ENCODE results near the gene XG.
"Not testable (repeated sequence)": the region's sequence is repeated elsewhere in the genome, so short reads cannot be mapped to it uniquely, and the experiment has no call there.

XG gene

DNA sequence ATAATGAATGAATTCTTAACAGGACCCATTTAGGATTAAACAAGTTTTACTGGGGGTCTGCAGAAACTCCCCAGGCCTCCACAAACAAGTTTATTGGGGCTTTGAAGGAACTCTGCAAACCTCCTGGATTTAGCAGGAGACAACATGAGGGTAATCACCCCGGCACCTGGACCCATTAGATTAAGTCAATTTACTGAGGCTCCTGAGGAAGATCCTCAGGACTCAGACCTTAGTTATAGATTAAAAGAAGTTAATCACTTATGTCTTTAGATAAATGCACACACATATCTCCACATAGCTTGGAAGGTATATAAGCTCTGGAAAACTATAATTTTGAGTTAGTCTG is 29.4 kb downstream of the XG start:
- no peak for DNase-seq (ENCODE audit: low spot score)

DNA sequence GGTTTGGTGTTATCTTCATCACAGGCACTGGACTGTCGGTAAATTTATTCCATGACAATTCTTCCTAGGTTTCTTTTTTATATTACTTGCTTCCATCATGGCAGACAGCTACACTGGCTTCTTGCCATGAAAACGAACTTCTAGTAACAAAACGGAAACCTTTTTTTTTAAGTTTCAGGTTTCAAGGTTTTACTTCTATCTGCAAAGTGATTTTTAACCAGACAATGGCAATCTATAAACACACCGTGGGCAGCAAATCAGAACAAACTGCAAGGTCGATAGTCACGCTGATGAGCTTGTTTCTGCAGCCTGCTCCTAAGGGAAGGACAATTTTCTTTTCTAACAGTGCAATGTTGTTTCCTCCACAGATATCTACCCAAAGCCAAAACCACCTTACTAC is 29.9 kb downstream of the XG start:
- no peak for DNase-seq (ENCODE audit: low spot score)

DNA sequence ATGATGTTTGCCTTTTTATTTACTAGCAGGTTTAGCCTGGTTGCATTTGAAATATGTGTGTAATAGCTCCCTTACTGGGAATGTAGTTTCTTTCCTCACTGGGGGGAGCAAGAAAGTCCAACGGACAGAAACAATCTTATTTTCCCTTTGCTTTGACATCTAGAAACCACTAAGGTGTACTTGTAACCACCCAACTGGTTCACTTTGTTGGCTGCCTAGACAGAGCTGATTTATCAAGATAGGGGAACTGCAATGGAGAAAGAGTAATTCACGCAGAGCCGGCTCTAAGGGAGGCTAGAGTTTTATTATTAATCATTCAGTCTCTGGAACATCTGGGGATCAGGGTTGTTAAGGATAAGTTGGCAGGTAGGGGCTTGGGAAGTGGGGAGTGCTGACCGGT is 30.3 kb downstream of the XG start:
- no peak for DNase-seq (ENCODE audit: low spot score)

DNA sequence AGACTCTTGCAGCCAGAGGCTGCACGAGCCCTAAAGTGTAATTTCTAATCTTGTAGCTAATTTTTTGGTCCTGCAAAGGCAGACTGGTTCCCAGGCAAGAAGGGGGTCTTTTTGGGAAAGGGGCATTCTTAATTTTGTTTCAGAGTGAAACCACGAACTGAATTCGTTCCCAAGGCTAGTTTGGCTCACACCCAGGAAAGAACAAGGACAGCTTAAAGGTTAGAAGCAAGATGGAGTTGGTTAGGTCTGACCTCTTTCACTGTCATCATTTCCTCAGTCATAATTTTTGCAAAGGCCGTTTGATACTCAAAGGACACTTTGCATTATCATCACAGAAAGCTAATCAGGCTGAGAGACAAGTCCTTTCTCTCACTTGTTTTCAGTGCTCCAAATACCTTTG is 30.9 kb downstream of the XG start:
- DNase-seq (ENCODE audit: low spot score): no peak

DNA sequence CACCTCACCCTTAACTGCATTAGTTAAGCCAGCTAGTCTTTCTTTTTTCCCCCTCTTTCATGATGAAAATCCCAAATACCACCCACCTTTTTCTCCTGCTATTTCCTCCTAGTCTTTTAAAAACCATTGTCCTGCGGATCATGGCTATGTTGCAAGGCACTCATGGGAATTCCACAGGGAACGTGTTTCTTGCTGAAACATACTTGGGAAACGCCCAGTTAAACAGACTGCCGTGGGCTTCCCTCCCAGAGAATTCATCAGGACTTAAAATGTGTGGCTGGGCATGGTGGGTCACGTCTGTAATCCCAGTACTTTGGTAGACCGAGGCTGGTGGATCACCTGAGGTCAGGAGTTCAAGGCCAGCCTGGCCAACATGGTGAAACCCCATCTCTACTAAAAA is 32.2 kb downstream of the XG start:
- no peak for DNase-seq (ENCODE audit: low spot score)

DNA sequence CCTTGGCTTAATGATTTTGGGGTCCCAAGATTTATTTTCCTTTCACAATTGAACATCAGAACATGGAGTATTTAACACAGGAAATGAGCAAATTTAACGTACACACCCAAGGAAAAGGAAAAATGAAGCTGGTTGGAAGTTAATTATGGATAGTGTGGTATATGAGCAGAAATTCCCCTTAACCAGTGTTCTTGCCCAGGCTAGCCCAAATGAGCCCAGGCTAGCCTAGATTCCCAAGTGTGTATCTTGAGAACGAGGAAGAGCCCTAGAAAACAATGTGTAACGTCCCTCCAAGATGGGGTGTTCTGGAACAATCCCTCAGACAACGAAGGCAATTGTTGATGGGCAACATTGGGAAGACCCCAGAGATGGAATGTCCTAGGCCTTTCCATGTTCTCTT is 33.7 kb downstream of the XG start:
- no peak for DNase-seq (ENCODE audit: low spot score)

DNA sequence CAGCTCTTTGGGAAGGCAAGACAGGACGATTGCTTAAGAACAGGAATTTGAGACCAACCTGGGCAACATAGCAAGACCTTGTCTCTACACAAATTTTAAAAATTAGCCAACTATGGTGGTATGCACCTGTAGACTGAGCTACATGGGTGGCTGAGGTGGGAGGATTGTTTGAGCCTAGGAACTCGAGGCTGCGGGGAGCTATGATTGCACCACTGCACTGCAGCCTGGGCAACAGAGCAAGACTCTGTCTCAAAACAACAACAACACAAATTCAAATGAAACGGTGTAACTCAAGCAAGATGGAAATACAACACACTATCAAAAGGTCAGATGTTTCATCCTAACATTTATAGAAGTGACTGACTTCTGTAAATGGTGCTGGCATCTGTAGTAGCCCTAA is 37.1 kb downstream of the XG start:
- no peak for DNase-seq (ENCODE audit: low spot score)

DNA sequence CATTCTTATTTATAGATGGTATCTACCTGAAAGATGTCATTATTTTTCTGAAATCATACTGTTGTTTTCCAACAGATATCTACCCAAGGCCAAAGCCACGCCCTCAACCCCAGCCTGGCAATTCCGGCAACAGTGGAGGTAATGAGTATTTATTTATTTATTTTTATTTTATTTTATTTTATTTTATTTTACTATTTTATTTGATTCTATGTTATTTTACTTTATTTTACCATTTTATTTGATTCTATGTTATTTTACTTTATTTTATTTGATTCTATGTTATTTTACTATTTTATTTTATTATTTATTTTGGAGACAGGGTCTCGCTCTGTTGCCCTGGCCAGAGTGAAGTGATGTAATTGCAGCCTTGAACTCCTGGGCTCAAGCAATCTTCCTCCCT is 37.7 kb downstream of the XG start:
- no peak for DNase-seq (ENCODE audit: low spot score)

DNA sequence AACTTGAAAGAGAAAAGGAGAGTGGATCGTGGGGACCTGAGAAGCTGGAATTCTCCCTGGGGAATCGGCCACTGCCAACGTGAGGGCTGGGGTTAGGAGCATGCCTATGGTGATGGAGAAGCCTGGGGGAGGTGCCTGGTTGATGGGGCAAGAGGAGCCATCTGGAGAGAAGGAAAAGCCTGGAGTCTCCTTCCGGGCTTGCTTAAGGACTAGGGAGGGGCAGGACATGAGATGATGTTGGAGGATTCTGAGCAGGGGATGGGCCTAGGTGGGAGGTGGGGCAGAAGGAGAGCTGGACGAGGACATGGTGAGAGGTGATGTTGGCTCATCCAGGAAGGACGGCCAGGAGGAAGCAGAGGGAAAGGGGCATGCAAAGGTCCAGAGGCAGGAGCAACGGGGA is 41.9 kb downstream of the XG start:
- no peak for DNase-seq (ENCODE audit: low spot score)

DNA sequence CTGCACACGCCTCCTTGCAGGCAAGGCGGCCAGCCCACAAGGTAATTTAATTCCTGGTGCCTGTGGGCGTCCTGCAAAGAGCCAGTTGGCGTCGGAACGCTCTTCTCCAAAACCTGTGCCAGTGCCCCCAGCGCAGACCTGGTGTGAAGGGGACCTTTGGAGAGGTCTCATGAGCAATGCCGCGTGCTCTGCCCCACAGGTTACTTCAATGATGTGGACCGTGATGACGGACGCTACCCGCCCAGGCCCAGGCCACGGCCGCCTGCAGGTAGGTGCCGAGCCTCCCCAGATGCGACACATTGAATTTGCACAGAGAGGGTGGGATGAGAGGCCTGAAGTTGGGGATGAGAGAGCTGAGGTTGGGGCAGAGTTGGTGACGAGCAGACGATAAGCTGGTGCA is 42.5 kb downstream of the XG start:
- no peak for DNase-seq (ENCODE audit: low spot score)

DNA sequence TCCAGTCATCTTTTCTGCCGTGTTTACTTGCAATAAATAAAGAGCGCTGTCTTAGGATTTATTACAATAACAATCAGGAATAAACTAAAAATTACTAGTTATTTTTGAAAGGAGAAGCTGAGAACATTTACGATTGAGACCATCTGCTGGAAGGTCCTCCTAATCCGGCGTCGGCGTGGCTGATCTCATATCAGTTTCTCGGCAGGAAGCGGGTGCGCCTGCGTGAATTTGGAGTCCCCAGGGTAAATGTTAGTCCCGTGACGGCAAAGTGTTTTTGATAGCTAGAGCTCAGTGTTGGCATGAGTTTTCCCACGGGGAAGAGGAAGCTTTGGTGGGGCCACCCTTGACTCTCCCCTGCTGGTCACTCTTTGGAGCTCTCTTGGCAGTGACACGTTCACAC is 45.0 kb downstream of the XG start:
- DNase-seq (ENCODE audit: low spot score): not testable (repeated sequence)

DNA sequence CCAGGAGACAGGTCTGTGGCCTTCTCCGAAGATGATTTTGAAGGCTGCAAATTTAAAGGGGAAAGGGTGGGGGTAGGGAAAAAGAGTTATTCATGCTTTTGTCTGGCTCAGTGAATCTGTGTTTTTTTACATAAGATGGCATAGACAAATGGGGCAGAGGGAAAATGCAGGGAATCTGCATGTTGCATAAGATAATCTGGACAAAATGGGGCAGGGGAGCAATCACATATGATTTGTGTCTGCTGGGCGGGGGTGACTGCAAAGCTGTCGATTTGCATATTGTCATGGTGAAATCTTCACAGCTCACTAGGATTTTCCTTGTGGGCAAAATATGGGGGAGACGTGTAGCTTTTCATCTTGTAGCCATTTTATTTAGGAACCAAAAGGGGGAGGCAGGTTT is 47.5 kb downstream of the XG start:
- DNase-seq (ENCODE audit: low spot score): no peak

DNA sequence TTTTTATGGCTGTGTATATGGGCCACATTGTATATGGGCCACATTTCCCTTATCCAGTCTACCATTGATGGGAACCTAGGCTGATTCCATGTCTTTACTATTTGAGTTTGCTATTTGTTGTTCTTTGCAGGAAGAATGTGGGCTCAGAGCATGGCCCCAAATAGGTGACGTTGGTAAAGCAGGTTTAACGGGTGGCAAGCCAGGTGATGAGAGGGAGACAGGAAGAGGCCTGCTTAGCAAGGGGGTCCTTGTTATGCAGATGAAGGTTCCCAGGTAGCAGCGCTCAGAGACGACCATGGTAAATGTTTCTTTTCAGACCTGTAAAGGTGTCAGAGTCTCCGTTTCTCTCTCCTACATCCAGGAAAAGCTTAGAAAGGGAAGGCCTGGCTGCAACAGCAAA is 48.1 kb downstream of the XG start:
- DNase-seq (ENCODE audit: low spot score): not testable (repeated sequence)

DNA sequence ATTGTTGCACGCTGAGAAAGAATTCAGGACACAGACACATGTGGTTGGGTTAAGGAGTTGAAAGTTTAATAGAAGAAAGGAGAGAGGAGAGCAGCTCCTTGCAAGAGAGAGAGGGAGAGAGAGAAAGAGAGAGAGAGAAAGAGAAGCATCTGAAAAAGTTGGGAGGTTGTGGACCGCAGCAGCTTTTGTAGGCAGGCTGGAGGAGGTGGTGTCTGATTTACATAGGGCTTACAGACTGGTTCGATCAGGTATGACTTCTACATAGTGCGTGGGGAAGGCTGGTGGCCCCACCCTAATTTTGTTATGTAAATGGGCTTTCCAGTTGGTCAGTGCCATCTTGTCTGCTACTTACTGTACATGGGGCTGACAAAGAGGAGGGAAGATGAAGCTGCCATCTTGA is 49.4 kb downstream of the XG start:
- no peak for DNase-seq (ENCODE audit: low spot score)

DNA sequence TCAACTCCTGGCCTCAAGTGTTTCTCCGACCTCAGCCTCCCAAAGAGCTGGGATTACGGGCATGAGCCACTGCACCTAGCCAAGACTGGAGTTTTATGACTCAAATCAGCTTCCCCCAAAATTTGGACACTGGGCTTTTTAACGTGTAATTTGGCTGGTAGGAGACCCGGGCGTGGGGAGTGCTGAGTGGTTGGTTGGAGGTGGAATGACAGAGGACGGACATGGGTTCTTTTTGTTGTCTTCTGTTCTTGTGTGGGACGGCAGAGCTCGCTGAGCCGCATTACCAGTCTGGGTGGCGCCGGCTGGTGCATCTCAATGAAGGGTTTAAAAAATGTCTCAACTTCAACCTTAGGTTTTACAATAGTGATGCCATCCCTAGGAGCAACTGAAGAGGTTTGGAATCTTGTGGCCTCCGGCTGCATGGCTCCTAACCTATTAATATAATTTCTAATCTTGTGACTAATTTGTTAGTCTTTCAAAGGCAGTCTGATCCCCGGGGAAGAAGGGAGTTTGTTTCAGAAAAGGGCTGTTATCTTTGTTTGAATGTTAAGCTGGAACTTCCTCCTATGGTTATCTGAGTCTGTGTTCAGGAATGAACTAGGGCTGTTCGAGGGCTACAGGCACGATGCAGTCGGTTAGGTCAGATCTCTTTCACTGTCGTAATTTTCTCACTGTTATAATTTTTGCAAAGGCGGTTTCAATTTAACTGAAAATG is 50.7 kb downstream of the XG start:
- not testable (repeated sequence) for DNase-seq (ENCODE audit: low spot score)

DNA sequence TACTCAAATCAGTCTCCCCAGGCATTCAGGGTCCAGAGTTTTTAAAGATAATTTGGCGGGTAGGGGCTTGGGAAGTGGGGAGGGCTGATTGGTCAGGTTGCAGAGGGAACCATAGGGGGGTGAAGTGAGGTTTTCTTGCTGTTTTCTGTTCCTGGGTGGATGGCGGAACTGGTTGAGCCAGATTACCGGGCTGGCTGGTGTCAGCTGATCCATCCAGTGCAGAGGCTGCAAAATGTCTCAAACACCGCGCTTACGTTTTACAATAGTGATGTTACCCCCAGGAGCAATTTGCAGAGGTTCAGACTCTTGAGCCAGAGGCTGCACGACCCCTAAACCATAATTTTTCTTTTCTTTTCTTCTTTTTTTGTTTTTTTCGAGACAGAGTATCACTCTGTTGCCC is 51.6 kb downstream of the XG start:
- not testable (repeated sequence) for DNase-seq (ENCODE audit: low spot score)

DNA sequence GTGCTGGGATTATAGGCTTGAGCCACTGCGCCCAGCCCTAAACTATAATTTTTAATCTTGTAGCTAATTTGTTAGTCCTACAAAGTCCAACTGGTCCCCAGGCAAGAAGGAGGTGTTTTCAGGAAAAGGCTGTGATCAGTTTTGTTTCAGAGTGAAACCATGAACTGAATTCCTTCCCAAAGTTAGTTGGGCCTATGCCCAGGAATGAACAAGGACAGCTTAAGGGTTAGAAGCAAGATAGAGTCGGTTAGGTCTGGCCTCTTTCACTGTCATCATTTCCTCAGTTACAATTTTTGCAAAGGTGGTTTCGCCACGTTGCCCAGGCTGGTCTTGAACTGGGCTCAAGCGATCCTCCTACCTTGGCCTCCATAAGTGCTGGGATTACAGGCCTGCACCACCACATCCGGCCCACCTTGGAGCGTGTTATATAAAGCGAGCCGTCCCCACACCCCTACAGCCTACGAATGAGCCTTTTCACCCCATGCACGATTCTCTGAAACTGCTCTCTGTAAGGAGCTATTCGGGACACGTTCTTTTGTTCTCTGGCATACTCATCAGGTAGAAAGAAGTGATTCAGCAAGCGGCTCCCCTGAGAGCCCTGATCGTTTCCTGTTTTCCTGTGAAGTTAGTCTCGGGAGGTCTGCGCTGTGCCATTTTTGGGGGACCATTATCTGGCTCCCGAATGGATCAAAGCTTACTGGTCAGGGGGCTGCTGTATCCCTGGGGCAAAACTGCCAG is 52.4 kb downstream of the XG start:
- not testable (repeated sequence) for DNase-seq (ENCODE audit: low spot score)

DNA sequence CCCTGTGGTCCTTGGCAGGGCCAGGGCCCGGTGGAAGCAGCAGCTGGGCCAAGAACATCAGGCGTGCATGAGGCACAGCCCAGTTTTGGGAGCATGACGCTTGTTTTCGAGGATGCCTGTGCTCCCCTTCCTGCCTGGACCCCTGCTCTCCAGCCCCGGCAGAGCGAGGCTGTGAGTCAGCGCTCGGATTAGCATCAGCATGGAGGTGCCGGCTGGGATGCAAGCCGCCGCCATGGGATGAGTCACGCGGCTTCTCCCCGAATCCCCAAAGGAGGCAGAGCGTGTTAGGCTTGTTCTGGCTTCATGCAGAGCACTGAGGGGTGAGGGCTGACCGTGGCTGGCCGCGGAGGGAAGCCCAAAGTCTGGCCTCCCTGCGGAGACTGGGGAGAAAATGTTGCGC is 53.0 kb downstream of the XG start:
- DNase-seq (ENCODE audit: low spot score): not testable (repeated sequence)

DNA sequence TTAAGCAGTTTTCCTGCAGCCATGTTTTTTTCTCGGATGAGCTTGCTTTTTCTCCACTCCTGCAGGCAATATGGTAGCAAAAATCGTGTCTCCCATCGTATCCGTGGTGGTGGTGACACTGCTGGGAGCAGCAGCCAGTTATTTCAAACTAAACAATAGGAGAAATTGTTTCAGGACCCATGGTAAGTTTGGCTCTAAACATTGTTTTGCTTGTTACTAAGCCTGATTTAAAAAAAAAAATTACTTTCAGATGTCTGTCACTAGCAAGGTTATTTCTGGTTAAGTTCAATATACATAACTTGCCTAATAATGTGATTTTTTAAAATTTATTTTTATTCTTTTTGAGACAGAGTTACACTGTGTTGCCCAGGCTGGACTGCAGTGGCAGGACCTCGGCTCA is 59.4 kb downstream of the XG start:
- no peak for DNase-seq (ENCODE audit: low spot score)

DNA sequence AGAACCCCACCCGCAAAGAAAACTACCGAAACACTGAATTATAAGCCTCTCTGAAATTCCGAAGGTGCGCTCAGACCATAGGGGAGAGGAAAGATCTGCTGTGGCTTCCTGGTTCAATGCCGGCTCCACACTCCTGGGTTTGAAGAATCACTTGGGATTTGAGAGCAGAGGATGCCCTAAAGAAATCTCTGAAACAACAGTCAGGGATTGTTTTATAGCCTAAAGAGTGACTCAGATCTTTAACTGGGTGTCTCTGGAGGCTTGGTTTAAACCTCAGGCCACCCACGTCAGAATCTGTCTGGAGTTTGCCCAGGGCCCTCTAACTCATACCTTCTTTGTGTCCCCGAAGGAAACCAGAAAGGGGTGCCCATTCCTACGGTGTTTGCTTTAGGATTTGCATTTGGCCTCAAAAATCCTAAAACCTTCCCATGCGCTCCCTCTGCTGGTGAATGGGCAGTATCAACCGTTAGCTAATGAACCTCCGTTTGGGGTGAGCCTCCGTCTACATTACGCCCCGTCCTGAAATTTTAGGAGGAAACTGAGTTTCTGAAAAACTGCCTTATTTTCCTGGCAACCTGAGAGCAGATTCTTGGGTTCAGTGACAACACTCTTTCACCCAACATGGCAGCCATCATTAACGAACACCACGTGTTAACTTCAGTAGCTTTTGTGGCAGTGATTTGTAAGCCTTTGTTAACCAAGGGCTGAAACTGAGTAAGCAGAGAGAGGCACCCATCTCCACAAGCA is 60.5 kb downstream of the XG start:
- not testable (repeated sequence) for DNase-seq (ENCODE audit: low spot score)

DNA sequence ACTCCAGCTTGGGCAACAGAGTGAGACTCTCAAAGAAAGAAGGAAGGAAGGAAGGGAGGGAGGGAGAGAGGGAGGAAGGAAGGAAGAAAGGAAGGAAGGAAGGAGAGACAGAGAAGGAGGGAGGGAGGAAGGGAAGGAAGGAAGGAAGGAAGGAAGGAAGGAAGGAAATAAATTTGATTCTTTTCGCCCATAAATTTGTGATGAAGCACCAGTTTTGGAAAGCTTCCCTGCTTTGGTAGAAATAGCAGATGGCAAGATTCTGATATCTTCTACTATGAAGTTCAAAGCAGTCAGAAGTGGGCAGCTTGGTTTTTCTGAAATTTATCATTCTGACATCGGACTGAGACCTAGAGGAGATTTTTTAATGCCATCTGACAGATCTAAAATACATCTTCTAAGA is 65.2 kb downstream of the XG start:
- no peak for DNase-seq (ENCODE audit: low spot score)

DNA sequence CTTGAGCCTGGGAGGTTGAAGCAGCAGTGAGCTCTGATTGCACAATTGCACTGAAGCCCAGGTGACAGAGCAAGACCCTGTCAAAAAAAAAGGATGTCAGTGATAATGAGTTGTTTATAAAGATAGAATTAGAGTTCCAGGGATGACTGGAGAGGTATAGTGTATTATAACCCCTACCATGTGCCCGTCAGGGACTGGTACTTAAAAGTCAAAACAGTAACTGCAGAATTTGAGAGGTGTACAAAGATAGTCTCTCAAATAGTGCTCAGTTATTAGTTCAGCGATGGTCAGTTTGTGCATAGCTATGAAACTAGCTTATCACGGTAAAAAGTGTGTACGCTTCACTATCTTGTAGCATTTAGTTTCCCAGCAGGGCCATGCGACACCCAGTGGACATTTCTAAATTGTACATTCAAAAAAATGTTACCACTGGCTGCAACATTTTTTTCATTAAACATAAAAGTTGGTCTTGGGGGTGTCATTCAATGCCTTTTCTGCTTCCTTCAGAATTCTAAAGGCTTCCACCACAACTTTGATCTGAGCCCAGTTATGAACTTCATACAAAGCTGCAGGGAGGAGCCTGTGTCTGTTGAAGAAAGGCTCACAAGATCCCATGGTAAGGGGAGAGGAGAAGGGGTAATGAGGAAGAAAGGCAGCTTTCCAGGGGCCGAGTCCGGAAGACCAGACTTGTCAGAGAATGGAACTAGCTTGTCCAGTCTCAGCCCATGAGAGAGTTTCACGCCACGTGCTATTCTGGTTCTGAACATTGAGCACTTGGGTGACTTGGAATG is 67.7 kb downstream of the XG start:
- no peak for DNase-seq (ENCODE audit: low spot score)

Measured in hematopoietic multipotent progenitor cell treated with erythropoietin and hydrocortisone succinate and interleukin-3 and kit ligand, for 17 days (in vitro differentiated cells).